ENCODE data around the gene TOR2A. TPM values are rescaled to one million over a fixed set of nuclear protein-coding genes. Genes with fewer than 3 reads are reported as not detected.

The TOR2A gene
- total RNA-seq, 1 experiment from 2014 or later, result 16.3 TPM

DNA sequence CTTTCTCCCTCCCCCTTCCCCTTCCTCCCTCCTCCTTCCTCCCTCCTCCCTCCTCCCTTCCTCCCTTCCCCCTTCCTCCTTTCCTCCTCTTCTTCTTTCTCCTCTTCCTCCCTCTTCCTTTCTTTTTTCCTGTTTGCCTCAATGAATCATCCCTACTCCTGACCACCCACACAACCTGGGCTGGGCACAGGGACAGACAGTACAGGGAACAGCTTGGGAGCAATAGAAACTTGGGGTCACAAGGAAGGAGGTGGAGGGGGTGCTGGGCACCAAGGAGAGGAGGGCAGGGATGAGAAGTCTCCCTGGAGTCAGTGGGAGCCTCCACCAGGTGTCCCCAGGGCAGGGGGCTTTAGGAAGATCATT, 14.2 kb downstream of the TOR2A start:
- peak; percentile 49 for DNase-seq (ENCODE audit: low spot score)

DNA sequence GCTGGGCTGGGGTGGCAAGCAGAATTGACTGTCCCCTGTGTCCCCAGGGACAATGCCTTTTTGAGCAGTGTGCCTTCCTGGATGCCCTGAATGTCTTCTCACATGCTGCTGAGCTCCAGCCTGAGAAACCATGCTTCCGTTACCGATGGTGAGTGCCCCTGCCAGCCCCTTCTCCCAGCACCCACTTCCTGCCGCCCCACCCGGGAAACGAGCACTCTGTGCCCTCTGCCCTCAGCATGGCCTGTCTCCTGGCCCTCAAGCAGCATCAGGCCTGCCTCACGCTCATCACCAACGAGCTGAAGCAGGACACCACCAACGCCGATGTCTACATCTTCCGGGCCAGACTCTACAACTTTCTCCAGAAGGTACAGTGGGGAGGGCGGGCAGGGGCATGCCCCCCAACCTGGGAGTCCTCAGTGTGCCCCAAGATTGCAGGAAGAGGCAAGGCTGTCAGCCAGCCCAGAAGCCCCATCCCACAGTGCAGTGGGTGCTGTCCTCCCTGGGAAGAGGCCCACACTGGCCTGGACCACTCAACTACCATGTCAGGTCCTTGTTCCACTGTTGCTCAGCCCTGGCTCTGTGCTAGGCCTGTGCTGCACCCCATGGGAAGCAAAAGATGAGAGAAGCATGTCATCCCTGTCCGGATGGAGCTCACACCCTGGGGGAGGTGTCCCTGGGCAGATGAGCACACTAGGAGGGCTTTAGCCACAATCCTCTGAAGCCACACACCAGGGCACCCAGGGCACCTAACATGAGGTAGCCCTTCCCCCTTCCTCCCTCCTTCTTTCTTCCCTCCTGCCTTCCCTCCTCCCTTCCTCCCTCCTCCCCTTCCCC, 14.8 kb downstream of the TOR2A start:
- DNase-seq (ENCODE audit: low spot score), result peak; percentile 39

DNA sequence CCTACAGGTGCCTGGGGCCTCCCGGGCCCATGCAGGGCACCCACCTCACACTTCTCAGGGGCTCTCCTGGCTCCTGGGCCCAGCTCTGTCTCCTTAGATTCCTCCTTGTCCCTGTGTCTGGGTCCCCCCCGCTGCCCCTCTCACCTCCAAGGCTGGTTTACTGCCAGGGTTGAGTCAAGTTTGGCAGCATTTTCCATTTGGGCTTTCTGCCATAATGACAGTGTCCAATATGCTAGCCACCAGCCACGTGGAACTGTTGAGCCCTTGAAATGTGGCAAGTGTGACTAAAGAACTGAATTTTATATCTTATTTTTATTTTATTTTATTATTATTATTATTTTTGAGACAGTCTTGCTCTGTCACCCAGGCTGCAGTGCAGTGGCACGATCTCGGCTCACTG, 17.3 kb downstream of the TOR2A start:
- DNase-seq (ENCODE audit: low spot score), result no peak

DNA sequence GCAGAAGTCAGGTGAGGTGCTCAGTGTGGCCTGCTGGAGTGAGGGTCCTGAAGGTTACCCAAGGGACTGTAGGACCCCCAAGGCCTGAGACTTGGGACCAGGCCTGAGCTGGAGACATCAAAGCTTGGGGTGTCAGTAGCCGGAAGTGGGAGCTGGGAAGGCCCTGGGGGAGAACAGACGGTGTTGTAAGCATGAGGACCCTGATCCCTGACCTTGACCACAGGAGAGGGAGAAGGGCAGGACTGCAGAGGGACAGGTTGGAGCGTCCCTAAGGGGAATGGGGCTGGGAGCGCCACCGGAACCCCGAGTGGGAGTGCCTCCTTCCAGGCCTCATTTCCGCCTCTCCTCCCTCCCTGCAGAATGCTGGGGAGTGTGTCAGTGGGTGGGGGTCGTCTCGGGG, 18.7 kb downstream of the TOR2A start:
- DNase-seq (ENCODE audit: low spot score), result no peak

DNA sequence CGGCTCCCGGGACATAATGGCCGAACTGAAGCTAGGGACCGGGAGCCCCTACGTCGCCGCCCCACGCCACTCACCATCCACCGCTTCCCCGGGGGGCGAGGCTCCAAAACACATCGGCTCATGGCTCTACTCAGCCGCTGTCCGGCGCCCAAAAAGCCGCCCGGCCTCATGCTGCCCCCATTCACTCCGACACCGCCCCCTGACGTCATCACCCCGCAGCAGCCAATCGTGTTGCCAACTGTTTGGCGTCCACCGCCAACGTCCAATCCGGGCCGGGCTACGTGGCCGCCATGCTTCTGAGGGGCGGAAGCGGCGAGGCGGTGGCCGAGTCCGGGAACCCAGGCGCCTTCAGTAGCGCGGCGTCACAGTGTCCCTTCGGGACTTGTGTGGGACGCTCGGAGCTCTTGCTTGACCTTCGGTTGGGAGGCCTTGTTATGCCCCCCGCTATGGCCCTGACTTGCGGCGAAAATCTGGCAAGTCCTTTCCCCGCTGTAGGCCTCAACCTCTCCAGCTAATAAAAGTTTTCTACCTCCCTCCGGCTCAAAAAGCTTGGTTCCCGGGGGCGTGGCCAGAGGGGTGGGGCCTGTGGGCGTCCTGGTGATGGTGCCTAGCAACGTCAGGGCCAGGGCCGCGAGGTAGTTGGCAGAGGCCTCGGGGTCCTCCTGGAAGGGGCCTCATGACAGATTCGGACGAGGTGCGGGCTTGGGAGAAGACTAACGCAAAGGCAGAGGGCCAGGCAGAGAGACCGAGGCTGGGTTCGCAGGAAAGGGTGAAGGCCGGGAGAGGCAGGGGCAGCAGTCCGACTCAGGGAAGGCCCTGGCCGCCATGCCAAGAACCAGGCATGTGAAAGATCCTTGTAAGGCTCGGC, 19.4 kb downstream of the TOR2A start, which contains the start of the genes PTRH1 and TTC16:
Gene PTRH1 (minus strand): TSS at position 194 of the 868 bp plus-strand sequence. CDS start 24 bp downstream, at position 170.
Gene TTC16 (plus strand): TSS at position 610 of the 868 bp plus-strand sequence. CDS start 67 bp downstream, at position 677.
- DNase-seq (ENCODE audit: low spot score), result peak; percentile 94

DNA sequence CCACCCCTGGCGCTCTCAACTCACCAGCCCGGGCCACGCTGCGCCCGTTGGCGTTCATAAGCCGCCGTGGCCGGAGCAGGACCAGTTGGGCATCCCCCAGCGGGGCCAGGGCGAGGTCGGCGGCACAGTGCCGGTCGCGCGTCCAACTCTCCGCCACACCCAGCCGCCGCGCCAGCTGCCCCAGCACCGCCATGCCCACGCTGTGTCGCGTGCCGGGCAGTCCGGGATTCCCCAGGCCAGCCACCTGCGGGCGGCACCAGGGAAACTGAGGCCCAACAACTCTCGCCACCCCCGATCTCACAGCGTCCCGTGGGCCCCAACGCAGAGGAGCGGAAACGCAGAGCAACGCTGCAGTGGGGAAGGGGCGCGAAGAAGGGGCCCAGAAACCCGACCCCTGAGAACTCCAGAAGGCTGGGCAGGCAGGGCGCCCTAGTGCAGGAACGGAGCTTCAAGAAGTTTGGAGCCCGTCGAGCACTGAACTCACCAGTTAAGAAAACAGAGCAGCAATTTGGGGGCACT, 20.1 kb downstream of the TOR2A start:
- DNase-seq (ENCODE audit: low spot score), result no peak

DNA sequence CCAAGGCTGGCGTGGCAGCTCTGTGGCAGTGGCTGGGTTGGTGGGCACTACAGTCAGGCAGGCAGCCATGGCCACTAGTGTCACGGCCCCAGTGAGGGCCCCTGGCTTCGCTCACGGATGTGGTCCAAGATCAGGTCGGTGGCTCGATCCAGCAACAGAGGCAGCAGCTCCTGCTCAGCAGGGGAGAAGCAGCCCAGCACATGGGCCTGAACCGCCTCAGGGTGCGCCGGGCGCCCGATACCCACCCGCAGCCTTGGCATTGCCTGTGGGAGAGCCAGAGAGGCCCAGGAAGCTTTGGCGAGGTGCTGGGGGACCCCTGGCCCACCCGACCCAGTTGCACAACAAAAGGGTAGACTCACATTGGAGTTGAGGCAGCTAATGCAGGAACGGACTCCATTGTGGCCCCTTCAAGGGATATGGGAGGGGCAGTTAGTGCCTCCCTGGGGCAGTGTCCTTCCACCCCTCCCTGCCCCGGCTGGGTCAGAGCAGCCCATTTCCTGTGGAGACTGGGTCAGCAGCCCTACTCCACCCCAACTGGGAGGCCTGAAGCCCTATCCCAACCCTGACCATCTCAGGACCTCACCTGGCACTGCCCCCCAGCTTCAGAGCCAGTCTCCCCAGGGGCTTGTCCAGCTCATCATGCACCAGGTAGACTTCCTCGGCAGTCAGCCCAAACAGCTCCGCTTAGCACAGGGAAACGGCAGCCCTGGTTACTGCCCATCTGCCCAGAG, 20.9 kb downstream of the TOR2A start:
- DNase-seq (ENCODE audit: low spot score), result no peak

DNA sequence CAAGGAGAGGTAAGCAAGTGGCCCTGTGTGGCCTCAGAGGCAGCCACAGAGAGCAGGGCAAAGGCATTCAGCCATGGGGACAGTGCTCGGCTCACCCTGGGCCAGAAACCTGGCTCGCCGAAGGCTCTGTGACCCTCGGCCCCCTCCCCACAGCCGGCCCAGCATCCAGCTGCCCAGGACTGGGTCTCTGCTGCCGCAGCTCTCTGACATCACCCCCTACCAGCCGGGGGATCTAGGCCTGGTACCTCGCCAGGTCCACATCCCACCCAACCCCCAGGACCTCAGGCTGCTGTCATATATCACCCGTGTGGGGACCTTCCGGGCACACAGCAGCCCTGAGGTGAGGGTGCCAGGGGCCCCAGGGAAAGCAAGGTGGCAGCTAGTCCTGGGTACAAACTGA, 22.2 kb downstream of the TOR2A start:
- DNase-seq (ENCODE audit: low spot score), result no peak

DNA sequence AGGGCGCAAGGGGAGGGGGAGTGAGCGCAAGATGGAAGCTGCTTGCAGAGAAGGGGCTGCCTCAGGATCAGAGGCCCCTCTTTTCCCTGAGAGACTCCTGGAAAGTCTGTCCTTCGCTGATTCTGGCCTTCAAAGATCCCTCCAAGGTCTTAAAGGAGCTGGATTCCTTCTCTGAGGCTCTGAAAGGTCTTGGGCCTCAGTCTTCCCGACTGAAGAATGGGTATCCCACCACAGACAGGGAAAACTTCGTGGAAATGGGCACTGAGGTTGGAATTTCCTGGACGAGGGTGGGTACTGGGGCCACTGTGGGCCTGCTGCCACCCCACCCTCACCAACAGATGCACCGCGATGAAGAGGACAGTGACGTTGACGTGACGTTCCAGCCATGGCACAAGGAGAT, 22.7 kb downstream of the TOR2A start:
- no peak for DNase-seq (ENCODE audit: low spot score)

DNA sequence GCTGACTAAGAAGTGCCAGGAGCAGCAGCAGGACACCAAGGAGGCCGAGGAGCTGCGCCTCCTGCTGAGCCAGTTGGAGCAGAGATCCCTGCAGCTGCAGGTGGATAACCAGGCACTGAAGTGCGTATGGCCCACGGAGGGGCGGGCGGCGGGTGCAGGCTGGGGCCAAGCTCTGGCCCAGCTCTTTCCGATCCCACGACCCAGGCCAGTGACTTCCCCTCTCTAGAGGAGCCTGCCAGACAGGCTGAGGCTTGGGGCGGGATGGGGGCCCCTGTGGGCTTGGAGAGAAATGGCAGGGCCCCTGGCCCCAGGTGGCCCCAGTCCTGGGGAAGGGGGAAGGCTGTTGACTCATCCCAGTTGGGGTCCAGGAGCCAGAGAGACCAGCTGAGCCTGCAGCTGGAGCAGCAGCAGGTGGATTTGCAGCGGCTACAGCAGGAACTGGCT, 23.2 kb downstream of the TOR2A start:
- DNase-seq (ENCODE audit: low spot score), result no peak

DNA sequence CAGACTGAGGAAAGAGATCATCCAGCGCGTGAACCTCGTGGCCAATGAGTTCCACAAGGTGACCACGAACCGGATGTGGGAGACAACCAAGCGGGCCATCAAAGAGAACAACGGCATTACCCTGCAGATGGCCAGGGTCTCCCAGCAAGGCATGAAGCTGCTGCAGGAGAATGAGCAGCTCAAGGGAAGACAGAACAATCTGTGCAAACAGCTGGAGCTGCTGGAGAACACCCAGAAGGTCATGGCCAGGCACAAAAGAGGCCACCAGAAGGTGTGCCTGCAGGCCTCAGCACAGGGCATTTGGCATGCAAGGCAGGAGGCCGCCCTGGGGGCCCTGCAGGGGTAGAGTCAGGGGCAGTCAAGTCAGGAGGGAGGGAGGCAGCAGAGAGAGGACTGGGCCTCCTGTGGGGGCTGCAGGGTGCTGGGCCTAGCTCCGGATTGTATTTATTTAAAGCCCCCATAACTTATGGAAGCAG, 23.8 kb downstream of the TOR2A start:
- DNase-seq (ENCODE audit: low spot score), result no peak

DNA sequence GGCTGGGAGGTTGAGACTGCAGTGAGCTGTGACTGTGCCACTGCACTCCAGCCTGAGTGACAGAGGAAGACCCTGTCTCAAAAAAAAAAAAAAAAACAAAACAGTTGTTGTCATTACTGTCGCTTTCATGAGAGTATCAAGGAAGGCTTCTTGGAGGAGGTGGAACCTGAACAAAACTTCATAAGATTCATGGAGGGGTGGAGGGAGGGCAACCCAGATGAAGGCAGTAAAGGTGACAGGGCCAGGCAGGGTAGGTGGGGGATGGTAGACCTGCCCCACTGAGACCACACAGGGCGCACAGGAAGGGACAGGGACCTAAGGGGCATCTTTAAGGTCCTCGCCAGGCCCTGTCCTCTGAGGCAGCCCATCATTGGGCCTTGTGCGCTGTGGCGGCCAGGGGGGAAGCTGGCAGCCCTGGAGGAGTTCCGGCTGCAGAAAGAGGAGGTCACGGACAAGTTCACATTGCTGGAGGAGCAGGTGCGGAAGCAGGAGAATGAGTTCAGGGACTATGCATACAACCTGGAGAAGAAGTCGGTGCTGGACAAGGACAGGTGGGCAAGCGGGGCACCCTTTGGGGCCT, 24.8 kb downstream of the TOR2A start:
- DNase-seq (ENCODE audit: low spot score), result no peak

DNA sequence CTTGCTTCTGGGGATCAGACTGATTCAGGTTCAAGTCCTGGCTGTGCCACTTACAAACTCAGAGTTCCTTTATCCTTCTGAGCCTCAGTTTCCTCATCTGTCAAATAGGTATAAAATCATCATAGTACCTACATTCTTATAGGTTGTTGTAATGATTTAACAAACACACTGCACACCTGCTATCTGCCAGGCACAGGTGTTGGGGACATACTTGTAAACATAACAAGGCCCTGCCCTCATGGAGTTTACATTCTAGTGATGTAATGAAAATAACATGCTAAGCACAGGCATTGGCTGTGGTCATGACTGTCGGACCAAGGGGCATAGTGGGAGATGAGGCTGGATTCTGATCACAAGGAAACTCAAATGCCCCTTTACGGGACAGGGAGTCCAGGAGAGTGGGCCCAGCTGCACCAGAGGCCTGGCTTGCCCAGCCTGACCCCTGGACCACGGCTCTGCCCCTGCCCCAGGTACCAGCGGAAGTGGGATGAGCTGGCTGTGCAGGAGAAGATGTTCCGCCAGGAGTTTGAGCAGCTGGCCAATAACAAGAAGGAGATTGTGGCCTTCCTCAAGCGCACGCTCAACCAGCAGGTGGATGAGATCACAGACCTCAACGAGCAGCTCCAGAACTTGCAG, 26.0 kb downstream of the TOR2A start:
- no peak for DNase-seq (ENCODE audit: low spot score)

DNA sequence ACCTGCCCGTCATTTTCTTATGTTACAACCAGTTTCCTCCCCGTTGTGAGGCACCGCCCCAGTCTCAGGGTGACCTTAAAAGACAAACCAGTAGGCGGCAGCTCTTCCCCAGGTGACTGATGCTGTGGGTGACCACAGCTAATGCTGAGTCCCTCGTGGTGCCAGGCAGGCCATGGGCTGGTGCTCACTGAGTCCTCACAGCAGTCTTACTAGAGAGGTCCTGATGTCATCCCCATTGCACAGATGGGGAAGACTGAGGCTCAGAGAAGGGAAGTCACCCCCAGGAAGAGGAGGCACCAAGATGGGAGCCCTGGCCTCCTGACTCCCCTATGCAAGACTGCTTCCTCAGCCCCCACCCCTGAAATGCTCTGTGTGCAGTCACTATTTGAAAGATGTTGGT, 27.3 kb downstream of the TOR2A start:
- peak; percentile 40 for DNase-seq (ENCODE audit: low spot score)

DNA sequence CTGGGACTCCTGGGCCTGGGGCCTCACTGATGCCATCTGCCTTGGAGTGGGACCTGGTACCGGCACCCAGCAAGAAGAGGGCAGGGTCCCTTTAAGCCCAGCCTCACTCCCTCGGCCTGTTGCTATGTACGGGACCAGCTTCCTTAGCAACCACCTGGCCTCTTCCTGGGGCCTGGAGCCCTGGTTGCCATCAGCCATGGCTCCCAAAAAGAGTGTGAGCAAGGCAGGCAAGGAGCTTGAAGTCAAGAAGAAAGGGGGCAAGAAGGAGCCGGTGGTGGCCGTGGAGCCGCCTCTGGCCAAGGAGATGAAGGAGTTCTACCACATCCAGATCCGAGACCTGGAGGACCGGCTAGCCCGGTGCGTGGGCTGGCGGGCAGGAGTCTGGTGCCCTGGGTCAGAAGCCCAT, 28.3 kb downstream of the TOR2A start, which contains the start of gene CFAP157:
Gene CFAP157 (plus strand): TSS at position 153 of the 406 bp plus-strand sequence. CDS start 44 bp downstream, at position 197.
- DNase-seq (ENCODE audit: low spot score), result no peak

DNA sequence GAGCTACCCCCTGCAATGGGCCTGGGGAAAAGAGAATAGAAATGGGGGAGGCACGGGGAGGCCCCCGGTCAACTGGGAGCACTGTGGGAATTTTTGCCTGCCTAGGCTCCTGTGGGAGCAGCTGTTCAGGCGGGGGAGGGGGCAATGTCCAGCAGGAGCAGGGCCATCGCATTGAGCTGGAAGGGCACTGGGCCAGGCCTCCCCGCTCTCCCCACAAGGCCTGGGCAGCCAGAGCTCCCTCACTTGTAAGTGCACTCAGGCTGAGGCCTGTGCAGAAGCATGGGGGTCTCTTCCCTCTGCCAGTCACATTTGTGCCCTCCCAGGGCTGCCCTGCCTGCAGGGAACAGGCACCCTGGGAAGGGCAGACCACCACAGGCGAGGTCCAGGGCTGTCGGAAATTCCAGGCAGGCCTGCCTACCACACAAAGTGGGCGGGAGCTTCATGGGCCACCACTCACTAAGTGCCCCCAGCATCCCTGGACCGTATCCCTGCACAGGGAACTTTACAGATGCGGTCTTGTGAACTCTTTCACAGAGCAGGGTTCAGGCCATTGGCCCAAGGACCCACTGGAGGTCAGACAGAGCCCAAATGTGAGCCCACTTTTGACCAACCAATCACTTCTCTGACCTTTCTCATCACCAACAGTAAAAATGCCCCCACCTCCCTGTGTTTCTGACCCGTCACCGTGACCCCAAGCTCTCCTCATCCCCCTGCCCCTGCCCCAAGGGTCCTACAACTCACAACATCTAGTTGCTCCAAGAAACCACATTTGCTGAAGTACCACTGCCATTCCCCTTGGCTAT, 29.3 kb downstream of the TOR2A start:
- no peak for DNase-seq (ENCODE audit: low spot score)

DNA sequence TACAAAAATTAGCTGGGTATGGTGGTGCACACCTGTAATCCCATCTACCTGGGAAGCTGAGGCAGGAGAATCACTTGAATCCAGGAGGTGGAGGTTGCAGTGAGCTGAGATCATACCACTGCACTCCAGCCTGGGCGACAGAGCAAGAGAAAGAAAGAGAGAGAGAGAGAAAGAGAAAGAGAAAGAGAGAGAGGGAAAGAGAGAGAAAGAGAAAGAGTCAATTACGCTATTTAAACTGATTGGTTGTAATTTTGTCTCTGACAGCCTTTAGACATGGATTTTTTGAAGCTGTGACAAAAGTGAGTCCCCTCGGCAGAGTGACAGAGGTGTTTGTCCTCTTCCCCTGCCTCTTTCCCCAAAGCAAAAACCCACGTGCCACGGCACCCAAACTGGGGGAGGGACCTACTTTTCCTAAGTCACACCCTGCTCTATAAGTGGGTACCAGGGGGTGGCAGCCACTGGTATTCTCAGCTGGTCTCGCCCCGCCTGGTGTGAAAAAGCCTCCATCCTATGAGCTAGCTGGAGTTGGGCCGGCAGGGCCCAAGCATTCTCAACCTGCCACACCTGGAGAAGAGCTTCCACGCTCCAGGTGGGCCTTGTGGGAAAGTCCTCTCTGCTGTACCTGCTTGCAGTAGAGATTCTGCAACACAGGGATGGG, 31.7 kb downstream of the TOR2A start:
- no peak for DNase-seq (ENCODE audit: low spot score)

DNA sequence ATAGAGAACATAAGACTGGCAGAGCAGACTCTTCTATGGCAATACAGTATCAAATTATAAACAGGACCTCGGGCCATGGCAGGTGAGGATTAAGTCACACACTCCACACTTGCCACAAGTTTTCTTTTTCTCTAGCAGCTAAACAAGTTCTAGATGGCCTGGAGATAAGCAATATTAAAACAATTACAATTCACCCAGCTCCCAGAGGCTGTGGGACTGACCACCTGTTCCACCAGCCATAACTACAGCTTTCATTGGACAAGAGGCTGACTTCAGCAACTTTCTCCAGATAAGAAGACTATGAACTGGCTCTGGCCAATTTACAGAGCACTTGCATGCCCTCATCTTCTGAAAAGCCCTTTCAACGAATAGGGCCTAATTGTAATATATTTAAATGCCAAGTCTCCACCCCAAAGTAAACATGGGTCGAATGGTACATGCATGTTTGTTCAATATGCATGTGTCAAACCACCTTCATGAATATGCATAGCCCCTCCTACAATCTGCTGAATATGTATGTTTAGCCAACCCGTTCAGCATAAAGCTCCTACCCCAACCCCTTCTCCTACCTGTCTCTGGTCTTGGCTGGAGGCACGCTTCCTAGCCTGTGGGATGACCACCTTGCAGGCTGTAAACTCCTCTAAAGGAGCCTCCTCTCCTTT, 34.4 kb downstream of the TOR2A start:
- no peak for DNase-seq (ENCODE audit: low spot score)

DNA sequence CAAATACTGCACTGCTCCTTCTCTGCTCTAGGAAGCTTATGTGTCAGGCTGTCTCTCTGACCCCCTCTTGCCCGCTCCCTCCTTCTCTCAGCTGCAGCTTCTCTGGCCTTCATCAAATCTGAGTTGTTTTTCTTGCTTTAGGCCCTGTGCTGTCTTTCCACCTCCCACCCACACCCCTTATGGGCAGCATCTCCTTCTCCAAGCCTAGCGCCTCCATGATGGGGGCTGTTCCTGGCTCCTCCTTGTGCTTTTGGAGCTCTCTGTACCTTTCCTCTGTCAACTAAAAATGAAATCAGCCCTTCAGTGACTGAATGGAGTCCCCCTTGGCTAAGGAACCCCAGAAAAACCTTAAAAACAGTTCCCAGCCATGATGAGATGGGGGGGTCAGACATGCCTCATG, 35.0 kb downstream of the TOR2A start:
- DNase-seq (ENCODE audit: low spot score), result no peak

Data from A172 (cell line).